Esophagus squamous epithelium (tissue), 4 donors: ENCODE measurements around the gene RSPH1.

Experiments used
- POLR2A ChIP-seq, 4 donors: fragments of 450-650 bp; IDR thresholded peaks; one replicate each; pipeline ENCODE4 v1.6.1; 2017; ENCODE audit warnings: antibody characterized with exemption in 4 of 4, mild to moderate bottlenecking in 4 of 4, moderate library complexity in 3 of 4
- TF ChIP-seq, protein P1 (sequence below), 6 experiments: fragments of 450-650 bp in 4 of 6; fragments of 200-600 bp in 2 of 6; sonication (generic) in 2 of 6; IDR thresholded peaks; one replicate each; pipeline ENCODE4 v1.5.1; 2016 to 2019; ENCODE audit warnings: antibody characterized with exemption in 6 of 6, mild to moderate bottlenecking in 4 of 6, moderate library complexity in 4 of 6

DNA sequence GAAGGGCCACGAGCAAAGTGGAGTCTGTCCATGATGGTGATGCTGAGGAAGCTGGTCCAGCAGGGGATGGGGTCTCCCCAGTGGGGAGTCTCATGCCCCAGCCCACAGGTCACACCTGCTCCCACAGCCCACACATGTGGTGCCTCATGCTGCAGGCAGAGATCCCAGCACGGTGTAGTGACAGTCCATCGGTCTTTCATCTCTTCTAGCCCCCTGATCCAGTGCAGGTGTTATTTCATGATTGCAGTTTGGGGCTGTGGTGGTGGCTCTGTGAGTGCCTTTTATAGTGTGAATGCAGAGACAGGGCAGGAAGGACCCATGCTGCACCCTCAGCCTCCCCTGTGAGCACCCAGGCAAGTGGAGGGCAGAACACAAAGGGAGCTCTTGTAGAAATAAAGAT, 47.3 kb downstream of the RSPH1 start:
- TF ChIP-seq, protein P1, sequence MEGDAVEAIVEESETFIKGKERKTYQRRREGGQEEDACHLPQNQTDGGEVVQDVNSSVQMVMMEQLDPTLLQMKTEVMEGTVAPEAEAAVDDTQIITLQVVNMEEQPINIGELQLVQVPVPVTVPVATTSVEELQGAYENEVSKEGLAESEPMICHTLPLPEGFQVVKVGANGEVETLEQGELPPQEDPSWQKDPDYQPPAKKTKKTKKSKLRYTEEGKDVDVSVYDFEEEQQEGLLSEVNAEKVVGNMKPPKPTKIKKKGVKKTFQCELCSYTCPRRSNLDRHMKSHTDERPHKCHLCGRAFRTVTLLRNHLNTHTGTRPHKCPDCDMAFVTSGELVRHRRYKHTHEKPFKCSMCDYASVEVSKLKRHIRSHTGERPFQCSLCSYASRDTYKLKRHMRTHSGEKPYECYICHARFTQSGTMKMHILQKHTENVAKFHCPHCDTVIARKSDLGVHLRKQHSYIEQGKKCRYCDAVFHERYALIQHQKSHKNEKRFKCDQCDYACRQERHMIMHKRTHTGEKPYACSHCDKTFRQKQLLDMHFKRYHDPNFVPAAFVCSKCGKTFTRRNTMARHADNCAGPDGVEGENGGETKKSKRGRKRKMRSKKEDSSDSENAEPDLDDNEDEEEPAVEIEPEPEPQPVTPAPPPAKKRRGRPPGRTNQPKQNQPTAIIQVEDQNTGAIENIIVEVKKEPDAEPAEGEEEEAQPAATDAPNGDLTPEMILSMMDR (IDR thresholded peaks at IDR 0.05) = no peak
- no peak for TF ChIP-seq POLR2A (IDR thresholded peaks at IDR 0.05)
